ENCODE data around the gene PTPRG. TPM values are rescaled to one million over a fixed set of nuclear protein-coding genes. Genes with fewer than 3 reads are reported as not detected.

PTPRG gene
- polyA plus RNA-seq, 3 donors: not detected

DNA sequence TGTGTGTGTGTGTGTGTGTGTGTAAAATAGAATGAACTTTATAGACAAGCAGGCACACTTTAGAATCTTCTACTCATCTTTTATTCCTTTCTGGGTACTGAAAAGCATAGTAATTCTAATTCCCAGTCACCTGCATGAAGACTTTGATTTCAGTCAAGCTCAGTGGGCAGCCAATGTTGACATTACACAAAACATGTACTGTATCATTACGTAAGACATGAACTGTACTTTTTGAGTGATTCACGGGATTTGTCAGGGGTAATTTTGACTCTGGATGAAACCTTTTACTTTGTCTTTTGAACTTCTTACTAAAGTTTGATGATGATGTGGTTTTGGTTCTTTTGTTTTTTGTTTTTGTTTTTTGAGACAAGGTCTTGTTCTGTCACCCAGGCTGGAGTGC lies 38.8 kb downstream of the PTPRG start:
- no peak overlapping the region for H3K9ac ChIP-seq (ENCODE audit: insufficient read depth, low read length, poor library complexity, severe bottlenecking)
- no peak overlapping the region for H3K27ac ChIP-seq (ENCODE audit: low read depth in 1 of 2, low read length in 2 of 2)
- no peaks in the 10 kb centered on the region for H3K36me3 Mint-ChIP-seq
- DNase-seq: no peak
- no peaks in the 10 kb centered on the region for H3K4me1 ChIP-seq (ENCODE audit: control insufficient read depth in 1 of 2, insufficient read depth in 2 of 2, low read length in 2 of 2)
- intact Hi-C loops (cut with micrococcal nuclease): no loop called here
- no peak overlapping the region for H3K27ac Mint-ChIP-seq
- H3K9me3 ChIP-seq (replicated peaks in 1 of 2; ENCODE audit: control insufficient read depth in 1 of 2, insufficient read depth in 1 of 2, low read length in 2 of 2): peaks cover 0 to 12% of the 10 kb centered on the region in 2 donors
- peaks cover 0 to under 1% (median 0%) of the 10 kb centered on the region in 3 donors for H3K27me3 Mint-ChIP-seq (ENCODE audit: low read depth in 3 of 3)
- no peak overlapping the region for H2AFZ ChIP-seq (ENCODE audit: insufficient read depth, low read depth, low read length, poor library complexity, severe bottlenecking)
- no peak overlapping the region for H3K4me3 ChIP-seq (replicated peaks in 1 of 3; ENCODE audit: low read depth in 2 of 3, low read length in 3 of 3)
- no peaks in the 10 kb centered on the region for H4K20me1 ChIP-seq (ENCODE audit: insufficient read depth, low read length)
- no peak overlapping the region for H3K4me2 ChIP-seq (replicated peaks; ENCODE audit: extremely low read depth, low read length, poor library complexity, severe bottlenecking)
- TF ChIP-seq, protein P1, sequence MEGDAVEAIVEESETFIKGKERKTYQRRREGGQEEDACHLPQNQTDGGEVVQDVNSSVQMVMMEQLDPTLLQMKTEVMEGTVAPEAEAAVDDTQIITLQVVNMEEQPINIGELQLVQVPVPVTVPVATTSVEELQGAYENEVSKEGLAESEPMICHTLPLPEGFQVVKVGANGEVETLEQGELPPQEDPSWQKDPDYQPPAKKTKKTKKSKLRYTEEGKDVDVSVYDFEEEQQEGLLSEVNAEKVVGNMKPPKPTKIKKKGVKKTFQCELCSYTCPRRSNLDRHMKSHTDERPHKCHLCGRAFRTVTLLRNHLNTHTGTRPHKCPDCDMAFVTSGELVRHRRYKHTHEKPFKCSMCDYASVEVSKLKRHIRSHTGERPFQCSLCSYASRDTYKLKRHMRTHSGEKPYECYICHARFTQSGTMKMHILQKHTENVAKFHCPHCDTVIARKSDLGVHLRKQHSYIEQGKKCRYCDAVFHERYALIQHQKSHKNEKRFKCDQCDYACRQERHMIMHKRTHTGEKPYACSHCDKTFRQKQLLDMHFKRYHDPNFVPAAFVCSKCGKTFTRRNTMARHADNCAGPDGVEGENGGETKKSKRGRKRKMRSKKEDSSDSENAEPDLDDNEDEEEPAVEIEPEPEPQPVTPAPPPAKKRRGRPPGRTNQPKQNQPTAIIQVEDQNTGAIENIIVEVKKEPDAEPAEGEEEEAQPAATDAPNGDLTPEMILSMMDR (IDR thresholded peaks at IDR 0.05): no peak
- H3K27me3 ChIP-seq (ENCODE audit: control insufficient read depth in 2 of 2, insufficient read depth in 2 of 2, low read length in 2 of 2): no peaks in the 10 kb centered on the region
- no peak overlapping the region for H3K4me3 Mint-ChIP-seq
- 92% methylated on average over 2 of the region's 2 CpGs for WGBS (ENCODE audit: insufficient coverage)
- peaks cover 0 to 16% (median 8%) of the 10 kb centered on the region in 7 donors for H3K9me3 Mint-ChIP-seq
- no peaks in the 10 kb centered on the region for H3K4me1 Mint-ChIP-seq
- H3K36me3 ChIP-seq (replicated peaks in 1 of 2; ENCODE audit: control insufficient read depth in 1 of 2, insufficient read depth in 2 of 2, low read length in 2 of 2): no peaks in the 10 kb centered on the region
- no peaks in the 10 kb centered on the region for H3K79me2 ChIP-seq (ENCODE audit: insufficient read depth, low read length)

DNA sequence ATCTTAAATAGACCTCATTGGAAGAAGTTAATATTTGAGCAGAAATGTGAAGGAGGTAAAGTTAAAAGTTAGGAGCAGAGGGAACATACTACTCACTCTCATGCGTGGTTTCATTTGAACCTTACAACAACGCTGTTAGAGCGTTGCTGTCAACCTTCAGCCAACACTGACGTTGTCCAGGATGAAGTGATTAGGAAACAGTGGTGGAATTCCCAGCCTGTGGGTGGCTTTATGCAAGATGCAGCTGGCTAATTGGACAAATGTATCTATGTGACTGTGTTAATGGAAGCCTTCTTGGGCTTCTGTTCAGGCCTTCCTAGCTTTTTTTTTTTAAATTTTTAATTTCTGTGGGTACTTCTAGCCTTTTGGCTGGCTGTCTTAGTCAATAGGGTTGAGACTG lies 40.5 kb downstream of the PTPRG start:
- Mint-ChIP-seq H3K4me1 (no peaks in the 10 kb centered on the region), H3K9me3 (peaks cover 0 to 19% (median 9%) of the 10 kb centered on the region in 7 donors), H3K36me3 (no peaks in the 10 kb centered on the region), H3K4me3 (no peak overlapping the region), H3K27ac (no peak overlapping the region), H3K27me3 (ENCODE audit: low read depth in 3 of 3) (peaks cover 0 to 5% (median 0%) of the 10 kb centered on the region in 3 donors)
- no peaks in the 10 kb centered on the region for H3K27me3 ChIP-seq (ENCODE audit: control insufficient read depth in 2 of 2, insufficient read depth in 2 of 2, low read length in 2 of 2)
- H3K4me1 ChIP-seq (ENCODE audit: control insufficient read depth in 1 of 2, insufficient read depth in 2 of 2, low read length in 2 of 2): no peaks in the 10 kb centered on the region
- H3K4me2 ChIP-seq (replicated peaks; ENCODE audit: extremely low read depth, low read length, poor library complexity, severe bottlenecking): no peak overlapping the region
- no peak overlapping the region for H2AFZ ChIP-seq (ENCODE audit: insufficient read depth, low read depth, low read length, poor library complexity, severe bottlenecking)
- H3K27ac ChIP-seq (ENCODE audit: low read depth in 1 of 2, low read length in 2 of 2): no peak overlapping the region
- no peak overlapping the region for H3K9ac ChIP-seq (ENCODE audit: insufficient read depth, low read length, poor library complexity, severe bottlenecking)
- no peaks in the 10 kb centered on the region for H3K79me2 ChIP-seq (ENCODE audit: insufficient read depth, low read length)
- no peaks in the 10 kb centered on the region for H4K20me1 ChIP-seq (ENCODE audit: insufficient read depth, low read length)
- WGBS (ENCODE audit: insufficient coverage): 97% methylated on average over 3 of the region's 4 CpGs
- TF ChIP-seq, protein P1 (IDR thresholded peaks at IDR 0.05): no peak
- H3K36me3 ChIP-seq (replicated peaks in 1 of 2; ENCODE audit: control insufficient read depth in 1 of 2, insufficient read depth in 2 of 2, low read length in 2 of 2): no peaks in the 10 kb centered on the region
- DNase-seq: no peak
- H3K4me3 ChIP-seq (replicated peaks in 1 of 3; ENCODE audit: low read depth in 2 of 3, low read length in 3 of 3): no peak overlapping the region
- intact Hi-C loops (cut with micrococcal nuclease): no loop called here
- H3K9me3 ChIP-seq (replicated peaks in 1 of 2; ENCODE audit: control insufficient read depth in 1 of 2, insufficient read depth in 1 of 2, low read length in 2 of 2): peaks cover 0 to 21% of the 10 kb centered on the region in 2 donors
